OCI-LY1 (cell line): ENCODE data around the gene FRS3.

Experiments used
- EZH2 ChIP-seq: fragments of 200-600 bp; sonication (generic), shearing (Covaris generic); IDR thresholded peaks from 2 replicates; pipeline ENCODE4 v1.8.0; 2017; ENCODE audit warnings: borderline replicate concordance, mixed run types, mild to moderate bottlenecking, antibody characterized with exemption, low read length, moderate library complexity, mixed read lengths
- TF ChIP-seq, protein P1 (sequence below): fragments of 200-600 bp; sonication (generic), shearing (Covaris generic); IDR thresholded peaks from 2 replicates; pipeline ENCODE4 v1.5.1; 2017; ENCODE audit warnings: mild to moderate bottlenecking, antibody characterized with exemption, low read length, moderate library complexity, mixed read lengths

DNA sequence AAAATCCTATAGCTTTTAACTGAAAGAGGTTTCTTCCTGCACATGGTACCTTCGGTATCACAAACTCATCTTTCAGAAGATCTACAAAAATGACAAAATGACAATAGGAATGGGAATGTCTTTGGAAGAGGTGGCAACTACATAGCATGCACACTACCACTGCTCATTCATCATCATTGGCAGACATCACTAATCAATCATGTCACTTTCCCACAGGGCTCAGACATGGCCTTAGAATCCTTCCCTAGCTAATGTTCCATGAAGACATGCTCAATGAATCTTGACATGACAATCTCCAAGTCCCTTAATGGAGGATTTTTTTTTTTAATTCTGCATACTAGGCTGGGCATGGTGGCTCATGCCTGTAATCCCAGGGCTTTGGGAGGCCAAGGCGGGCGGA lies 29.3 kb downstream of the FRS3 start:
- TF ChIP-seq, protein P1, sequence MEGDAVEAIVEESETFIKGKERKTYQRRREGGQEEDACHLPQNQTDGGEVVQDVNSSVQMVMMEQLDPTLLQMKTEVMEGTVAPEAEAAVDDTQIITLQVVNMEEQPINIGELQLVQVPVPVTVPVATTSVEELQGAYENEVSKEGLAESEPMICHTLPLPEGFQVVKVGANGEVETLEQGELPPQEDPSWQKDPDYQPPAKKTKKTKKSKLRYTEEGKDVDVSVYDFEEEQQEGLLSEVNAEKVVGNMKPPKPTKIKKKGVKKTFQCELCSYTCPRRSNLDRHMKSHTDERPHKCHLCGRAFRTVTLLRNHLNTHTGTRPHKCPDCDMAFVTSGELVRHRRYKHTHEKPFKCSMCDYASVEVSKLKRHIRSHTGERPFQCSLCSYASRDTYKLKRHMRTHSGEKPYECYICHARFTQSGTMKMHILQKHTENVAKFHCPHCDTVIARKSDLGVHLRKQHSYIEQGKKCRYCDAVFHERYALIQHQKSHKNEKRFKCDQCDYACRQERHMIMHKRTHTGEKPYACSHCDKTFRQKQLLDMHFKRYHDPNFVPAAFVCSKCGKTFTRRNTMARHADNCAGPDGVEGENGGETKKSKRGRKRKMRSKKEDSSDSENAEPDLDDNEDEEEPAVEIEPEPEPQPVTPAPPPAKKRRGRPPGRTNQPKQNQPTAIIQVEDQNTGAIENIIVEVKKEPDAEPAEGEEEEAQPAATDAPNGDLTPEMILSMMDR = no peak
- no peak for TF ChIP-seq EZH2
